ENCODE data around the gene GTF2H1. TPM values are rescaled to one million over a fixed set of nuclear protein-coding genes. Genes with fewer than 3 reads are reported as not detected.
"Not testable (repeated sequence)": the region's sequence is repeated elsewhere in the genome, so short reads cannot be mapped to it uniquely, and the experiment has no call there.

Gene GTF2H1
- total RNA-seq, 1 donor from 2014 or later, result 52.2 TPM

DNA sequence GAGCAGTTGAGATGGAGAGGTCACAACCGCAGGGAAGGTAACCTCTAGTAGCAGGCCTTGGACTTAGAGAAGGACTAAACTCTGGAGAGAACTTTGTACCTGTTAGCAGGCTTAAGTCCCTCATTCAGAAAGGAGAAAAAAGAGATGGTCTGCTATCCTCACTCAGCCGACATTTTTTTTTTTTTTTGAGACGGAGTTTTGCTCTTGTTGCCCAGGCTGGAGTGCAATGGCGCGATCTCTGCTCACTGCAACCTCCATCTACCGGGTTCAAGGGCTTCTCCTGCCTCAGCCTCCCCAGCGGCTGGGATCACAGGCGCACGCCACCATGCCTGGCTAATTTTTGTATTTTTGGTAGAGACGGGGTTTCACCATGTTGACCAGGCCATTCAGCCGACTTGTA is 1.5 kb downstream of the GTF2H1 start:
- not testable (repeated sequence) for DNase-seq (ENCODE audit: low spot score); H3K9me3 Mint-ChIP-seq; H3K27me3 Mint-ChIP-seq (ENCODE audit: insufficient read depth)
- intact Hi-C loops (cut with micrococcal nuclease), result loop anchor here (2.0 to 5.0 kb wide), 5 partner anchors 217 to 1587 kb away; partner anchors contain the start of genes C11orf58, E2F8, RPS13 and SAAL1
- Mint-ChIP-seq H3K27ac (peak overlapping the region; percentile 99), H3K36me3 (ENCODE audit: low read depth) (peaks cover 27% of the 10 kb centered on the region), H3K4me1 (ENCODE audit: low read depth) (peaks cover 57% of the 10 kb centered on the region), H3K4me3 (peak overlapping the region; percentile 93)

DNA sequence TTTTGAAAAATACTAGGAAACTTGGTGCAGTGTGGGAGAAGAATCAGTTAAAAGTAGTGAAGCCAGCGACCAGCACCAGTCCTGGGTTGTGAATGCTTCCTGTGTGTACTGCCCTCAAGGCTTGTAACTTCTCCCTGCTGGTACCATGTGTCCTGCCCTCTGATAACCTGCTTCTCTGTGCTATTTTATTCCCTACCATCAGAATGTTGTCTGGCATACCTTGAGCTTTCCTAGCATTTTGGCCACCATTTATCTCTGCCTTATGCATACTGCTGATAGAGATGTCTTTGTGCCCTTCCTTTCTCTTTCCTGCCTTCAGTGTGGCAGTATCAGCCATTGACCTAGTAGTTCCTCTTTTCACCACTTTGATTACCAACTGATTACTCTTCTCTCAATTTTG is 2.0 kb downstream of the GTF2H1 start:
- H3K27me3 Mint-ChIP-seq (ENCODE audit: insufficient read depth), result no peaks in the 10 kb centered on the region
- H3K4me3 Mint-ChIP-seq, result peak overlapping the region; percentile 93
- DNase-seq (ENCODE audit: low spot score), result no peak
- peak overlapping the region; percentile 74 for H3K27ac Mint-ChIP-seq
- no peaks in the 10 kb centered on the region for H3K9me3 Mint-ChIP-seq
- H3K4me1 Mint-ChIP-seq (ENCODE audit: low read depth), result peaks cover 57% of the 10 kb centered on the region
- H3K36me3 Mint-ChIP-seq (ENCODE audit: low read depth), result peaks cover 27% of the 10 kb centered on the region
- intact Hi-C loops (cut with micrococcal nuclease), result loop anchor here (5.0 kb wide), 4 partner anchors 398 to 1587 kb away; partner anchors contain the start of genes C11orf58, E2F8 and RPS13

DNA sequence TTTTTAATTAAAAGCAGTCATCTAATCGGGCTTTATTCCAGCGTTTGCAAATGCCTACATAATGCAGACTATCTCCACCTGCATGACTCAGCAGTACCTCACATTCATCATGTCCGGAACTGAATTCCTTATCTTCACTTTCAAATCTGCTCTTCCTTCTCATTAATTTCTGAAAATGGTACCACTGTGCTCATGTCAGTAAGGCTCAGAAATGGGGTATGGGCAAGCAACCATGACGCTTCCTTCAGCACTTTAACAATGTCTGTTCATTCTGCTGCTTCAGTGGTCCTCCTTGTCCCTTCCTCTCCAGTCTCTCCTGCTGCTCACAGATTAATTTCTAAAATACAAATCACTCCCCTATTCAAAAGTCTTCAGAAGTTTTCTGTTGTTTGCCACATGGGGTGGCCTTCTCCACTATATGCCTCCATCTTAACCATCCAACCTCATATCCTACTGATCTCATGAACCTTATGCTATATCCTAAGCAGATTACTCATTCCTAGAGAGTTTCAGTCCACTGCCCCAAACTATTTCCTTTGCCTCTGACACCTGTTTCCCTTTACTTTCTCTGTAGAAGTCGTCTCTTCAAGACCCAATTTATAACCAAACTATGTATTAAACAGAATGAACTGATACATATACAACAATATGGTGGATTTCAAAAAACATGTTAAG is 7.0 kb downstream of the GTF2H1 start:
- intact Hi-C loops (cut with micrococcal nuclease), result no loop called here
- peak overlapping the region; percentile 23 for H3K4me3 Mint-ChIP-seq
- no peak for DNase-seq (ENCODE audit: low spot score)
- peaks cover 72% of the 10 kb centered on the region for H3K4me1 Mint-ChIP-seq (ENCODE audit: low read depth)
- no peaks in the 10 kb centered on the region for H3K9me3 Mint-ChIP-seq
- H3K27me3 Mint-ChIP-seq (ENCODE audit: insufficient read depth), result no peaks in the 10 kb centered on the region
- H3K27ac Mint-ChIP-seq, result peak overlapping the region; percentile 36
- peaks cover 46% of the 10 kb centered on the region for H3K36me3 Mint-ChIP-seq (ENCODE audit: low read depth)

DNA sequence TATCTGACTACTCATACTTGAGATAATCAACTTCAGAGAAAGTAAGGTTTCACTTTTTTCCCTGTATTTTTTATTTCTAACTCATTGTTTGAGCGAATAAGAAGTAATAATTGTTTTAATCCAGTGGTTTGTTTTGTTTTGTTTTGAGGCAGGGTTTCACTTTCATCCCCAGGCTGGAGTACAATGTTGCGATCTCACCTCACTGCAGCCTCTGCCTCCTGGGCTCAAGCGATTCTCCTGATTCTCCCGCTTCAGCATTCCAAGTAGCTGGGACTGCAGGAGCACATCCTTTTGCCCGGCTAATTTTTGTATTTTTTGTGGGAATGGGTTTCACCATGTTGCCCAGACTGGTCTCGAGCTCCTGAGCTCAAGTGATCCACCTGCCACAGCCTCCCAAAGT is 8.6 kb downstream of the GTF2H1 start:
- no peak for DNase-seq (ENCODE audit: low spot score)
- H3K36me3 Mint-ChIP-seq (ENCODE audit: low read depth), result peaks cover 49% of the 10 kb centered on the region
- no peak overlapping the region for H3K27ac Mint-ChIP-seq
- H3K4me1 Mint-ChIP-seq (ENCODE audit: low read depth), result peaks cover 72% of the 10 kb centered on the region
- H3K4me3 Mint-ChIP-seq, result peak overlapping the region; percentile 49
- no peaks in the 10 kb centered on the region for H3K27me3 Mint-ChIP-seq (ENCODE audit: insufficient read depth)
- intact Hi-C loops (cut with micrococcal nuclease), result loop anchor here (1.0 kb wide), 1 partner anchor 9 kb away; the partner anchor contains the start of genes GTF2H1 and HPS5
- H3K9me3 Mint-ChIP-seq, result no peaks in the 10 kb centered on the region

DNA sequence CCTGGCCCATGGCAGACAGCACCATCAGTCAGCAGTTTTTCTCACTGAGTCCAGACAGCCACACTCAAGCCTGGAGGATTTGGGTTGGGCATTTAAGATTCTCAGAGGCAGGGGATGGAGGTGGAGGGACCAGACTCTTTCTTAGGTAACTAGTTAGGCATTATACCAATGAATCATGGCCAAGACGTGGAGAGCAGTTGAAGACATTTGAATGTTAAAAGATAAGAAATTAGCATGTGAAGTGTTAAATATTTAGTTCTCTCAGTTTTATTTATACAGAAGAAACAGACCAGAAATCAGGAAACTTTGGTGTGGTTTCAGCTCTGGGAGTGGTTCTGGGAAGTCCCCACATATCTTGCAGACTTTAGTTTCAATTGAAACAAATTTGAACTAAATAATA is 9.9 kb downstream of the GTF2H1 start:
- Mint-ChIP-seq H3K36me3 (ENCODE audit: low read depth) (peaks cover 49% of the 10 kb centered on the region), H3K9me3 (no peaks in the 10 kb centered on the region), H3K27ac (peak overlapping the region; percentile 88), H3K4me3 (peak overlapping the region; percentile 67), H3K4me1 (ENCODE audit: low read depth) (peaks cover 67% of the 10 kb centered on the region), H3K27me3 (ENCODE audit: insufficient read depth) (no peaks in the 10 kb centered on the region)
- no peak for DNase-seq (ENCODE audit: low spot score)
- intact Hi-C loops (cut with micrococcal nuclease), result loop anchor here (2.0 kb wide), 1 partner anchor 50 kb away; no protein-coding TSS in a partner anchor

DNA sequence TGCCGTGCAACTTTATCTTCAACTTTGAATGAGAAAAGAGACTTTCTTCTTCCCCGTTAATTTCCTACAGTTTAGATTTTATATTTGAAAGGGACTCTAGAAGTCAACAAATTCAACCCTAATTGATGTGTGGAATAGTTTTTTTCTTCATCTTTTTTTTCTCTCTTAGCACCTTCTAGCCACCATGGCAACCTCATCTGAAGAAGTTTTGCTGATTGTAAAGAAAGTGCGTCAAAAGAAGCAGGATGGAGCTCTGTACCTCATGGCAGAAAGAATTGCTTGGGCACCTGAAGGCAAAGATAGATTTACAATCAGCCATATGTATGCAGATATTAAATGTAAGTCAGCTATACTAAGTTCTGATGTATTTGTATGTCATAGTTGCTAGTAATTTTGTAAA is 10.5 kb downstream of the GTF2H1 start:
- Mint-ChIP-seq H3K4me3 (peak overlapping the region; percentile 63), H3K36me3 (ENCODE audit: low read depth) (peaks cover 51% of the 10 kb centered on the region), H3K4me1 (ENCODE audit: low read depth) (peaks cover 67% of the 10 kb centered on the region), H3K9me3 (no peaks in the 10 kb centered on the region), H3K27me3 (ENCODE audit: insufficient read depth) (no peaks in the 10 kb centered on the region), H3K27ac (peak overlapping the region; percentile 81)
- DNase-seq (ENCODE audit: low spot score), result no peak
- intact Hi-C loops (cut with micrococcal nuclease), result loop anchor here (2.0 kb wide), 1 partner anchor 50 kb away; no protein-coding TSS in a partner anchor

DNA sequence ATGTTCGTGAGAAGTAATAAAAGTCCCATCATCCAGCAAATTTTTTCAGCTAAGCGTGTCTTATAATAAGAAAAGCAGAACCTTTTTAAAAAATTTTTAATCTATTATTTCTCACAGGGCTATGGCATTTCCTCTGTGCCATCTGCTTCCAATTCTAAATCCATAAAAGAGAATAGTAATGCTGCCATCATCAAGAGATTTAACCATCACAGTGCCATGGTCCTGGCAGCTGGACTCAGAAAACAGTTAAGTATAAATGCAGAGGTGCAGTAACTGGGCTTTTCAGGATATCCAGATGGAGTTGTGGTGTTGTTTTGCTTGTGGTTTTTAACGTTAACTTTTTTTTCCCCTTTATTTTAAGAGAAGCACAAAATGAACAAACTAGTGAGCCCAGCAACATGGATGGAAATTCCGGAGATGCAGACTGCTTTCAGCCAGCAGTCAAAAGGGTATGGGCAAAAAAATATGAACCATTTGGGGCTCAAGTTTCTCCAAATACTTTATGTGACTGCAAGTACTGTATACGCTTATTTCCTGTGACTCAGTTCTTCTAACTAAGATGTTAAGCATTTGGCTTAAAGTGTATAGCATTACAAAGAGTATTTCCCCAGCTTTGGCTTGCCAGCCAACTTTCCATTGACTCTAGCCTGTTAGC is 25.2 kb downstream of the GTF2H1 start:
- intact Hi-C loops (cut with micrococcal nuclease), result no loop called here
- H3K27ac Mint-ChIP-seq, result peak overlapping the region; percentile 35

DNA sequence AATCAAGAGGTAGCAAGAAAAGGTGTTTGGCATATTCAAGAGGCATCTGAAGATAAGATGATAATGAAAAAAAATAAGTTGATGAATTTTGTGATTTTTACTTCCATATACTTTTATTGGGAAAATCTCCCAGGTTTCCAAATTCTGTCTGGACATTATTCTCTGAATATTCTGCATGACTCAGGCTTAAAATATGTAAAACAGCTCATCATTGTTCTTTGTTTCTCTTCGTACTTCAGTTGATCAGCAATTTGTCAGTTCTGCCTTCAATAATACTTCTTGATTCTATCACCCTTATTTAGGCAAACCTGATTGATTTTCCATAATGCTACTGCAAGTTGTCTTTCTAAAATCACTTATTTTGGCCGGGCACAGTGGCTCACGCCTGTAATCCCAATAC is 30.2 kb downstream of the GTF2H1 start:
- Mint-ChIP-seq H3K27me3 (ENCODE audit: insufficient read depth) (no peaks in the 10 kb centered on the region), H3K4me3 (no peak overlapping the region), H3K36me3 (ENCODE audit: low read depth) (peaks cover 45% of the 10 kb centered on the region), H3K27ac (no peak overlapping the region), H3K9me3 (no peaks in the 10 kb centered on the region), H3K4me1 (ENCODE audit: low read depth) (peaks cover 14% of the 10 kb centered on the region)
- DNase-seq (ENCODE audit: low spot score), result no peak
- intact Hi-C loops (cut with micrococcal nuclease), result no loop called here

More for the DNA sequence above, 25.2 kb downstream of the GTF2H1 start:
- H3K9me3 Mint-ChIP-seq, result no peaks in the 10 kb centered on the region
- H3K4me1 Mint-ChIP-seq (ENCODE audit: low read depth), result peaks cover 15% of the 10 kb centered on the region
- DNase-seq (ENCODE audit: low spot score), result no peak
- H3K27me3 Mint-ChIP-seq (ENCODE audit: insufficient read depth), result no peaks in the 10 kb centered on the region
- H3K36me3 Mint-ChIP-seq (ENCODE audit: low read depth), result peaks cover 40% of the 10 kb centered on the region
- no peak overlapping the region for H3K4me3 Mint-ChIP-seq

DNA sequence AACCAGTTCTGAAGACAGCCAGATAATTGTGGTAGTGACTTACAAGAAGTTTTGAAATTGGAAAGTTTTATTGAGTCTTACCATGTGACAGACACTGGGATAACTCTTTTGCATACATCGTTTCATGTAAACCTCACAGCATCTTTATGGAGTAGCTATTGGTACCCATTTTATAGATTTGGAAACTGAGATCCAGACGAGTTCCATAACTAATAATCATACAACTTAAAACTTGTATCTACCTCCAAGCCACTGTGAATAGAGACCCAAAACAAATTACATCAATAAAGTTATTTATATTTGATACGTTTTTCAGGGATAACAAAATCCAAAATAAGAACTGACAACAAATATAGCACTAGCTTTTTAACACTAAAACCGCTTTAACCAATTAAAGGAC is 36.3 kb downstream of the GTF2H1 start:
- Mint-ChIP-seq H3K4me3 (no peak overlapping the region), H3K27ac (no peak overlapping the region), H3K27me3 (ENCODE audit: insufficient read depth) (no peaks in the 10 kb centered on the region), H3K4me1 (ENCODE audit: low read depth) (no peaks in the 10 kb centered on the region), H3K36me3 (ENCODE audit: low read depth) (peaks cover 40% of the 10 kb centered on the region), H3K9me3 (no peaks in the 10 kb centered on the region)
- intact Hi-C loops (cut with micrococcal nuclease), result no loop called here
- DNase-seq (ENCODE audit: low spot score), result no peak

DNA sequence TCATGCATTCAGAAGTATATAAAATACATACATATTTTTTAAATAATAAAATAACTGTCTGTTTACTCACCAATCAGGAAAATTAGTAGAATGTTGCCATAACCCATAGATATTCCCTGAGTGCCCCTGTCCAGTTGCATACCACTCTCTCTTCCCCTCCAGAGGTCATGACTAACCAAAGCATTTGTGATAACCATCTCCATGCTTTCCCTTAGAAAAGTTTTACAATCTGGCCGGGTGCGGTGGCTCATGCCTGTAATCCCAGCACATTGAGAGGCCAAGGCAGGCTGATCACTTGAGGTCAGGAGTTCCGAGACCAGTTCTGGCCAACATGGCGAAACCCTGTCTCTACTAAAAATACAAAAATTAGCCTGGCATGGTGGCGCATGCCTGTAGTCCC is 38.8 kb downstream of the GTF2H1 start:
- no peak overlapping the region for H3K4me3 Mint-ChIP-seq
- no peaks in the 10 kb centered on the region for H3K9me3 Mint-ChIP-seq
- H3K4me1 Mint-ChIP-seq (ENCODE audit: low read depth), result peaks cover 8% of the 10 kb centered on the region
- peaks cover 39% of the 10 kb centered on the region for H3K36me3 Mint-ChIP-seq (ENCODE audit: low read depth)
- DNase-seq (ENCODE audit: low spot score), result no peak
- intact Hi-C loops (cut with micrococcal nuclease), result no loop called here
- no peak overlapping the region for H3K27ac Mint-ChIP-seq
- H3K27me3 Mint-ChIP-seq (ENCODE audit: insufficient read depth), result no peaks in the 10 kb centered on the region

DNA sequence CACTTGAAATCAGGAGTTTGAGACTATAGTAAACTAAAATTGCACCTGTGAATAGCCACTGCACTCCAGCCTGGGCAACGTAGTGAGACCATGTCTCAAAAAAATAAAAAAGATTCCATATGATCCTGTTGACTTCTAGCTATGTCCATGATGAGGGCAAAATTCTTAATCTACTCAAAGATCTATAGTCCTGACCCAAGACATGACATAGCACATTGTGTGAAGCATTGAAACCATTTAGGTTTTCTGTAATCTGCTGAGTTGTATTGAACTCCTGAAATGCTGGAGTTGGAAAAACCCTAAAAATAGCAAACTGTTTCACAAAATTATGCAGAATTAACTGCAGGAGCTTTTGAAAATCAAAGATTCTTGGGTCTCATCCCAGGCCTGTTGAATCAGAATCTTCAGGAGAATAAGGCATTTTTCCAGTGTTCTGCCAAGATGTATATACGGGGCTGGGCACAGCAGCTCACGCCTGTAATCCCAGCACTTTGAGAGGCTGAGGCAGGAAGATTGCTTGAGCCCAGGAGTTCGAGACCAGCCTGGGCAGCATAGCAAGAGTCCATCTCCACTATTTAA is 42.2 kb downstream of the GTF2H1 start:
- Mint-ChIP-seq H3K27ac (no peak overlapping the region), H3K4me1 (ENCODE audit: low read depth) (peaks cover 8% of the 10 kb centered on the region), H3K9me3 (no peaks in the 10 kb centered on the region), H3K27me3 (ENCODE audit: insufficient read depth) (no peaks in the 10 kb centered on the region), H3K36me3 (ENCODE audit: low read depth) (peaks cover 33% of the 10 kb centered on the region), H3K4me3 (no peak overlapping the region)
- intact Hi-C loops (cut with micrococcal nuclease), result no loop called here
- no peak for DNase-seq (ENCODE audit: low spot score)

DNA sequence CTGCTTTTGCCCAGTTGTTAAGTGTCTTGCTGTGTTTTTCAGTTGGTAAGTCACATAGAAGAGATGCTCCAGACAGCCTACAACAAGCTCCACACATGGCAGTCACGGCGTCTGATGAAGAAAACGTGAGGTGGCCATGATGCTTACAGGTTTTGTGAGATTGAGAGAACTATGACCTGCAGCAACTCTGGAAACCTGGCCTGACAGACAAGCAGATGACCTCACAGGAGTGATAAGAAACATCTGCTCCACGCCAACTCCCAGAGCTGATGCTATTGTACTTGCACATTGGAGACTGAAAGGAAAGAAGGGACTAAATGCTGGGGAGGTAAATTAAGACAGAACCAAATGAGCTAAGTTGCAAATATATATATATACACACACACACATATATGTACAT is 43.4 kb downstream of the GTF2H1 start:
- no peak for DNase-seq (ENCODE audit: low spot score)
- no peak overlapping the region for H3K4me3 Mint-ChIP-seq
- H3K36me3 Mint-ChIP-seq (ENCODE audit: low read depth), result peaks cover 33% of the 10 kb centered on the region
- no peaks in the 10 kb centered on the region for H3K27me3 Mint-ChIP-seq (ENCODE audit: insufficient read depth)
- intact Hi-C loops (cut with micrococcal nuclease), result no loop called here
- no peaks in the 10 kb centered on the region for H3K9me3 Mint-ChIP-seq
- peaks cover 8% of the 10 kb centered on the region for H3K4me1 Mint-ChIP-seq (ENCODE audit: low read depth)
- H3K27ac Mint-ChIP-seq, result no peak overlapping the region

DNA sequence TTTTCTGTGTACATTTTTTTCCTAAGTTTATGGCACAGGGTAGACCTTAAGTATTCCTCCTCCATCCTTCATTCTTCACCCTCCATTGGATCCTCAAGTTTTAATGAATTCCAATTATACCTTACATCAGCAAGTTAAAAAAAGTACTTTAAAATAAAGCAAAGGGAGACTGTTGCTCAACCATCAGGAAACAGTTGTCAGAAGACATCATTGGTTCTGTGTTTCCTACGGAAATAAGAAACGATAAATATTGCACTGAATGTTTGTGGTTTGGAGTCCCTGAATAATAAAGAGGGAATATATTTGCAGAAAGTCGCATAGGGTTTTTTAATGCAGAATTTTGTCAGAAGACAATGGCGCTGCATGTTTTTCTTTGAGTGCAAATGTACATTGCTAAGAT is 43.9 kb downstream of the GTF2H1 start:
- H3K9me3 Mint-ChIP-seq, result no peaks in the 10 kb centered on the region
- no peak overlapping the region for H3K27ac Mint-ChIP-seq
- no peak overlapping the region for H3K4me3 Mint-ChIP-seq
- H3K36me3 Mint-ChIP-seq (ENCODE audit: low read depth), result peaks cover 35% of the 10 kb centered on the region
- no peak for DNase-seq (ENCODE audit: low spot score)
- no peaks in the 10 kb centered on the region for H3K27me3 Mint-ChIP-seq (ENCODE audit: insufficient read depth)
- peaks cover 12% of the 10 kb centered on the region for H3K4me1 Mint-ChIP-seq (ENCODE audit: low read depth)
- intact Hi-C loops (cut with micrococcal nuclease), result no loop called here

Measured in activated T-helper 1 cell treated with anti-CD3 and anti-CD28 coated beads, Interleukin-12 subunit alpha, Interleukin-12 subunit beta, Interleukin-2, Interleukin-4 antibody, amounts not matched to agents 30 ng/mL and 10 ng/mL and 1 ng/mL, durations not matched to agents 14 hours and 24 hours and 36 hours (primary cell).